ENCODE results near the gene NXT1. TPM values are rescaled to one million over a fixed set of nuclear protein-coding genes. Genes with fewer than 3 reads are reported as not detected.

The NXT1 gene
- total and polyA plus RNA-seq, 10 of the 15 experiments (the other 5 are each of a cell fraction or from before 2014, with no cell fraction given): 10.2 to 66.7 (median 44.0) TPM

DNA sequence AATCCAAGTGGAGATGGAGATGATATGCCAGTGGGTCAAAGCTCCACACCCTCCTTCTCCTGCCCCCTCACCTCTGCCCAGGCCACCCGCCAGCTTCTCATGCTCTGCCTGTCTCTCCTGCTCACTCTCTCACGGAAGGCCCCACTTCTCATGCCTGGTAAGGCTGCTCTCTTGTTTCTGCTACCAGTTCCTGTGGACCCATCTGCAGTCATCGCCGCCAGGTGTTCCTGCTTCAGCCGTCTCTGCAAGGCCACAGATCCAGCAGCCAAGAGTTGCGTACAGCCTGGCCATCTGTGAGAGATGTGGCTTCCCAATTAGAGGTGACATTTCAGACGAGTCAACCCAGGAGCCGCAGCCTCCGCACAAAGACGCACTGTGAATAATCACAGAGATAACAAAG, 40.8 kb upstream of the NXT1 start:
- H4K20me1 ChIP-seq (ENCODE audit: control insufficient read depth, insufficient read depth): no peaks in the 10 kb centered on the region
- H3K9ac ChIP-seq (ENCODE audit: control insufficient read depth, insufficient read depth, low read length): no peak overlapping the region
- no peak overlapping the region for H3K27ac ChIP-seq (ENCODE audit: control insufficient read depth, insufficient read depth)
- ChIA-PET RAD21 (ENCODE audit: unreplicated experiment) (no interaction called here), POLR2A (no interaction called here), CTCF (no interaction called here), SMC1A (ENCODE audit: uncharacterized antibody, unreplicated experiment) (no interaction called here)
- H3K4me1 ChIP-seq (ENCODE audit: control insufficient read depth, insufficient read depth, low read length): no peaks in the 10 kb centered on the region
- no peaks in the 10 kb centered on the region for H3K36me3 ChIP-seq (ENCODE audit: control insufficient read depth in 2 of 2, insufficient read depth in 2 of 2, low read length in 1 of 2)
- no peak overlapping the region for H3K4me3 ChIP-seq
- WGBS (ENCODE audit: insufficient coverage, insufficient replicate concordance, low lambda C conversion rate, missing lambda C conversion rate): 49% methylated on average over 10 of the region's 10 CpGs
- H3K27me3 ChIP-seq (replicated peaks in 1 of 2; ENCODE audit: control insufficient read depth in 2 of 2, insufficient read depth in 2 of 2, low read length in 1 of 2): no peaks in the 10 kb centered on the region; a peak in 1 of 4 replicates
- BruUV-seq (replicated peaks): no TSS peak
- H3K4me2 ChIP-seq (ENCODE audit: control insufficient read depth, insufficient read depth): no peak overlapping the region
- FAIRE-seq (no peak), DNase-seq (ENCODE audit: low read depth, low spot score) (no peak), ATAC-seq (no peak)
- no peaks in the 10 kb centered on the region for H3K9me3 ChIP-seq (replicated peaks; ENCODE audit: control insufficient read depth, insufficient read depth, low read length)
- no peak overlapping the region for H2AFZ ChIP-seq (ENCODE audit: control insufficient read depth, low read depth, low read length)
- no peaks in the 10 kb centered on the region for H3K79me2 ChIP-seq (ENCODE audit: control insufficient read depth, insufficient read depth, low read length)
- in situ Hi-C loops (cut with MboI): no loop called here
- intact Hi-C loops (cut with micrococcal nuclease; ENCODE audit: unreplicated experiment): no loop called here
- TF ChIP-seq SRF (IDR thresholded peaks at IDR 0.05; ENCODE audit: low read depth in 2 of 2, low read length in 2 of 2) (no peak), SP1 (IDR thresholded peaks at IDR 0.05; ENCODE audit: low read depth, low read length) (no peak)

DNA sequence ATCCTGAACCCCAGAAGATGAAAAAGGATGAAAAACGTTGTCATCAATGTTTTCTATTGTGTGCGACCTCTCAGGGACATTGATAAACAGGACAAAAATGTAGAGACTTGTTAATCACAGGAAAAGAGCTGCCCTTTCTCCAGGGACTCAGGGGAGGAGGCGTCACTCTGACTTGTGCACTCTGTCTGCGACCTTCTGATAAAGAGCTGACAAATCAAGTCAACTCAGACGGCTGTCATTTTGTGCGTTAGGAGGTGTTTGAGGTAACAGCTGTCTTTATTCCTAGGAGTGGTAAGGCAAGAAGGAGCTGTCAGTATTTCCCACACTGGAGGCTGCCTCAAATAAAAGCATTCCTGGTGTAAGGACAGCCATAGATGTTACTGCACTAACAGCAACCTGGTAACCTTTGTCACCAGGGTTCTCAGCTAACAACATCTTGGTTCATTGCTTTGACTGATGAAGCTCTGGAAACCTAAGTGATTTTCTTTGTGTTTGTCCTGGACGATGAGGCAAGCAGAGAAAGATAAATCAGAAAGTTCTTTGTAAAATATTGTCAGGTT, 38.6 kb upstream of the NXT1 start:
- no peaks in the 10 kb centered on the region for H4K20me1 ChIP-seq (ENCODE audit: control insufficient read depth, insufficient read depth)
- SMC1A ChIA-PET (ENCODE audit: uncharacterized antibody, unreplicated experiment): no interaction called here
- no peaks in the 10 kb centered on the region for H3K9me3 ChIP-seq (replicated peaks; ENCODE audit: control insufficient read depth, insufficient read depth, low read length)
- intact Hi-C loops (cut with micrococcal nuclease; ENCODE audit: unreplicated experiment): no loop called here
- no peak for ATAC-seq
- in situ Hi-C loops (cut with MboI): no loop called here
- RAD21 ChIA-PET (ENCODE audit: unreplicated experiment): no interaction called here
- no peak for FAIRE-seq
- CTCF ChIA-PET: no interaction called here
- no peak overlapping the region for H3K27ac ChIP-seq (ENCODE audit: control insufficient read depth, insufficient read depth)
- no peak for DNase-seq (ENCODE audit: low read depth, low spot score)
- H3K36me3 ChIP-seq (ENCODE audit: control insufficient read depth in 2 of 2, insufficient read depth in 2 of 2, low read length in 1 of 2): no peaks in the 10 kb centered on the region
- no peak overlapping the region for H3K9ac ChIP-seq (ENCODE audit: control insufficient read depth, insufficient read depth, low read length)
- no peak overlapping the region for H3K4me2 ChIP-seq (ENCODE audit: control insufficient read depth, insufficient read depth)
- WGBS (ENCODE audit: insufficient coverage, insufficient replicate concordance, low lambda C conversion rate, missing lambda C conversion rate): 24% methylated on average over 7 of the region's 7 CpGs
- peaks cover 0 to 2% of the 10 kb centered on the region in 2 experiments; a peak in 1 of 4 replicates for H3K27me3 ChIP-seq (replicated peaks in 1 of 2; ENCODE audit: control insufficient read depth in 2 of 2, insufficient read depth in 2 of 2, low read length in 1 of 2)
- no peaks in the 10 kb centered on the region for H3K79me2 ChIP-seq (ENCODE audit: control insufficient read depth, insufficient read depth, low read length)
- no peaks in the 10 kb centered on the region for H3K4me1 ChIP-seq (ENCODE audit: control insufficient read depth, insufficient read depth, low read length)
- no TSS peak for BruUV-seq (replicated peaks)
- H3K4me3 ChIP-seq: no peak overlapping the region
- H2AFZ ChIP-seq (ENCODE audit: control insufficient read depth, low read depth, low read length): no peak overlapping the region
- POLR2A ChIA-PET: no interaction called here
- TF ChIP-seq, protein P1, sequence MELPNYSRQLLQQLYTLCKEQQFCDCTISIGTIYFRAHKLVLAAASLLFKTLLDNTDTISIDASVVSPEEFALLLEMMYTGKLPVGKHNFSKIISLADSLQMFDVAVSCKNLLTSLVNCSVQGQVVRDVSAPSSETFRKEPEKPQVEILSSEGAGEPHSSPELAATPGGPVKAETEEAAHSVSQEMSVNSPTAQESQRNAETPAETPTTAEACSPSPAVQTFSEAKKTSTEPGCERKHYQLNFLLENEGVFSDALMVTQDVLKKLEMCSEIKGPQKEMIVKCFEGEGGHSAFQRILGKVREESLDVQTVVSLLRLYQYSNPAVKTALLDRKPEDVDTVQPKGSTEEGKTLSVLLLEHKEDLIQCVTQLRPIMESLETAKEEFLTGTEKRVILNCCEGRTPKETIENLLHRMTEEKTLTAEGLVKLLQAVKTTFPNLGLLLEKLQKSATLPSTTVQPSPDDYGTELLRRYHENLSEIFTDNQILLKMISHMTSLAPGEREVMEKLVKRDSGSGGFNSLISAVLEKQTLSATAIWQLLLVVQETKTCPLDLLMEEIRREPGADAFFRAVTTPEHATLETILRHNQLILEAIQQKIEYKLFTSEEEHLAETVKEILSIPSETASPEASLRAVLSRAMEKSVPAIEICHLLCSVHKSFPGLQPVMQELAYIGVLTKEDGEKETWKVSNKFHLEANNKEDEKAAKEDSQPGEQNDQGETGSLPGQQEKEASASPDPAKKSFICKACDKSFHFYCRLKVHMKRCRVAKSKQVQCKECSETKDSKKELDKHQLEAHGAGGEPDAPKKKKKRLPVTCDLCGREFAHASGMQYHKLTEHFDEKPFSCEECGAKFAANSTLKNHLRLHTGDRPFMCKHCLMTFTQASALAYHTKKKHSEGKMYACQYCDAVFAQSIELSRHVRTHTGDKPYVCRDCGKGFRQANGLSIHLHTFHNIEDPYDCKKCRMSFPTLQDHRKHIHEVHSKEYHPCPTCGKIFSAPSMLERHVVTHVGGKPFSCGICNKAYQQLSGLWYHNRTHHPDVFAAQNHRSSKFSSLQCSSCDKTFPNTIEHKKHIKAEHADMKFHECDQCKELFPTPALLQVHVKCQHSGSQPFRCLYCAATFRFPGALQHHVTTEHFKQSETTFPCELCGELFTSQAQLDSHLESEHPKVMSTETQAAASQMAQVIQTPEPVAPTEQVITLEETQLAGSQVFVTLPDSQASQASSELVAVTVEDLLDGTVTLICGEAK (IDR thresholded peaks at IDR 0.05; ENCODE audit: borderline replicate concordance): no peak
- TF ChIP-seq ZBED1 (IDR thresholded peaks at IDR 0.05; ENCODE audit: borderline replicate concordance) (no peak), RB1 (IDR thresholded peaks at IDR 0.05; ENCODE audit: borderline replicate concordance) (no peak)
- TF ChIP-seq, protein P2, sequence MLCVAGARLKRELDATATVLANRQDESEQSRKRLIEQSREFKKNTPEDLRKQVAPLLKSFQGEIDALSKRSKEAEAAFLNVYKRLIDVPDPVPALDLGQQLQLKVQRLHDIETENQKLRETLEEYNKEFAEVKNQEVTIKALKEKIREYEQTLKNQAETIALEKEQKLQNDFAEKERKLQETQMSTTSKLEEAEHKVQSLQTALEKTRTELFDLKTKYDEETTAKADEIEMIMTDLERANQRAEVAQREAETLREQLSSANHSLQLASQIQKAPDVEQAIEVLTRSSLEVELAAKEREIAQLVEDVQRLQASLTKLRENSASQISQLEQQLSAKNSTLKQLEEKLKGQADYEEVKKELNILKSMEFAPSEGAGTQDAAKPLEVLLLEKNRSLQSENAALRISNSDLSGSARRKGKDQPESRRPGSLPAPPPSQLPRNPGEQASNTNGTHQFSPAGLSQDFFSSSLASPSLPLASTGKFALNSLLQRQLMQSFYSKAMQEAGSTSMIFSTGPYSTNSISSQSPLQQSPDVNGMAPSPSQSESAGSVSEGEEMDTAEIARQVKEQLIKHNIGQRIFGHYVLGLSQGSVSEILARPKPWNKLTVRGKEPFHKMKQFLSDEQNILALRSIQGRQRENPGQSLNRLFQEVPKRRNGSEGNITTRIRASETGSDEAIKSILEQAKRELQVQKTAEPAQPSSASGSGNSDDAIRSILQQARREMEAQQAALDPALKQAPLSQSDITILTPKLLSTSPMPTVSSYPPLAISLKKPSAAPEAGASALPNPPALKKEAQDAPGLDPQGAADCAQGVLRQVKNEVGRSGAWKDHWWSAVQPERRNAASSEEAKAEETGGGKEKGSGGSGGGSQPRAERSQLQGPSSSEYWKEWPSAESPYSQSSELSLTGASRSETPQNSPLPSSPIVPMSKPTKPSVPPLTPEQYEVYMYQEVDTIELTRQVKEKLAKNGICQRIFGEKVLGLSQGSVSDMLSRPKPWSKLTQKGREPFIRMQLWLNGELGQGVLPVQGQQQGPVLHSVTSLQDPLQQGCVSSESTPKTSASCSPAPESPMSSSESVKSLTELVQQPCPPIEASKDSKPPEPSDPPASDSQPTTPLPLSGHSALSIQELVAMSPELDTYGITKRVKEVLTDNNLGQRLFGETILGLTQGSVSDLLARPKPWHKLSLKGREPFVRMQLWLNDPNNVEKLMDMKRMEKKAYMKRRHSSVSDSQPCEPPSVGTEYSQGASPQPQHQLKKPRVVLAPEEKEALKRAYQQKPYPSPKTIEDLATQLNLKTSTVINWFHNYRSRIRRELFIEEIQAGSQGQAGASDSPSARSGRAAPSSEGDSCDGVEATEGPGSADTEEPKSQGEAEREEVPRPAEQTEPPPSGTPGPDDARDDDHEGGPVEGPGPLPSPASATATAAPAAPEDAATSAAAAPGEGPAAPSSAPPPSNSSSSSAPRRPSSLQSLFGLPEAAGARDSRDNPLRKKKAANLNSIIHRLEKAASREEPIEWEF (IDR thresholded peaks at IDR 0.05; ENCODE audit: insufficient replicate concordance, low read depth, low read length): no peak

Data from GM12878 (cell line).